HepG2 (cell line): Measurements from ENCODE around the gene CLIP2. TPM values are rescaled to one million over a fixed set of nuclear protein-coding genes. Genes with fewer than 3 reads are reported as not detected.

Source experiments
- ATAC-seq: fragments of 200-7000 bp; cut with Tn5 transposase; 3 replicates; pipeline ENCODE4 v1.9.1; 2020; ENCODE audit warnings: mild to moderate bottlenecking, moderate library complexity
- BruUV-seq: library from RNA; stranded (reverse); fragments of 400-500 nt; replicated peaks from 2 replicates; lab custom pipeline; 2021; lab: Mats Ljungman, UMichigan
- CTCF ChIA-PET: fragments of 300-600 bp; formaldehyde crosslinking; extraction: SDS; loops from one replicate; lab custom pipeline; 2021; ENCODE audit warnings: low total read pairs, inconsistent platforms, low intra/inter-chr PET ratio; lab: Yijun Ruan, JAX
- POLR2A ChIA-PET: fragments of 350-600 bp; sonication (Branson Sonifier 250); formaldehyde crosslinking; loops from one replicate; lab custom pipeline; 2020; ENCODE audit warnings: antibody characterized with exemption, inconsistent platforms; lab: Yijun Ruan, JAX
- DNase-seq: peaks from one replicate; pipeline ENCODE4 v3.0.0-alpha.2; 2015; ENCODE audit warnings: low spot score
- FAIRE-seq: peaks from 3 replicates; lab custom pipeline; 2011; peaks lifted over from hg19 to GRCh38; lab: Jason Lieb, UNC
- H2AFZ ChIP-seq: one replicate; pipeline ENCODE4 v1.6.1; 2011; ENCODE audit warnings: low read length, inconsistent platforms
- H3K27ac ChIP-seq: fragments of 300-600 bp; 3 replicates; pipeline ENCODE4 v1.8.0; 2011; ENCODE audit warnings: mixed run types, mild to moderate bottlenecking, mixed read lengths, low read length, inconsistent platforms; ENCODE audit not compliant: insufficient read depth; ENCODE audit errors: extremely low read length
- H3K27me3 ChIP-seq, 2 experiments: fragments of 200-600 bp in 1 of 2; 2 replicates in 1 of 2; 3 replicates in 1 of 2; pipeline versions ENCODE4 v1.6.0 to v1.8.0; 2011; ENCODE audit warnings: low read length in 2 of 2, mild to moderate bottlenecking in 2 of 2, moderate library complexity in 2 of 2, inconsistent platforms in 1 of 2; ENCODE audit not compliant: insufficient read depth in 2 of 2, control insufficient read depth in 1 of 2
- H3K36me3 ChIP-seq, 2 experiments: fragments of 200-600 bp in 1 of 2; replicated peaks in 1 of 2; 2 replicates in 1 of 2; 3 replicates in 1 of 2; pipeline versions ENCODE4 v1.5.1 to v1.8.0; 2011; ENCODE audit warnings: low read length in 2 of 2, inconsistent platforms in 1 of 2; ENCODE audit not compliant: insufficient read depth in 2 of 2, control insufficient read depth in 1 of 2
- H3K4me1 ChIP-seq: 2 replicates; pipeline ENCODE4 v1.5.1; 2012; ENCODE audit warnings: low read length, inconsistent platforms; ENCODE audit not compliant: insufficient read depth
- H3K4me2 ChIP-seq: 2 replicates; pipeline ENCODE4 v1.6.0; 2011; ENCODE audit warnings: low read depth, low read length, inconsistent platforms
- H3K4me3 ChIP-seq, 3 experiments: fragments of 200-600 bp in 1 of 3; sonication (generic), shearing (Covaris generic) in 1 of 3; replicated peaks in 1 of 3; 2 replicates each; pipeline ENCODE4 v1.5.1; 2011 to 2016; ENCODE audit warnings: low read length in 3 of 3, inconsistent platforms in 2 of 3, low read depth in 2 of 3, mild to moderate bottlenecking in 2 of 3, control low read depth in 1 of 3, mixed read lengths in 1 of 3; ENCODE audit not compliant: insufficient read depth in 1 of 3
- H3K79me2 ChIP-seq: one replicate; pipeline ENCODE4 v1.6.1; 2011; ENCODE audit warnings: low read length, inconsistent platforms; ENCODE audit not compliant: insufficient read depth
- H3K9ac ChIP-seq: 2 replicates; pipeline ENCODE4 v1.6.0; 2011; ENCODE audit warnings: mild to moderate bottlenecking, low read depth, low read length, inconsistent platforms; ENCODE audit not compliant: insufficient read depth
- H3K9me3 ChIP-seq: 2 replicates; pipeline ENCODE4 v1.5.1; 2012; ENCODE audit warnings: mild to moderate bottlenecking, low read length
- H4K20me1 ChIP-seq: 2 replicates; pipeline ENCODE4 v1.6.0; 2011; ENCODE audit warnings: inconsistent platforms, mild to moderate bottlenecking, low read length, moderate library complexity; ENCODE audit not compliant: insufficient read depth
- ASH2L ChIP-seq: fragments of 300-600, 200-600 bp; sonication (generic); IDR thresholded peaks from 2 replicates; pipeline ENCODE4 v1.7.0; 2017; ENCODE audit warnings: low read depth, mild to moderate bottlenecking, moderate library complexity, mixed read lengths, low read length; ENCODE audit not compliant: insufficient read length
- ETV5 ChIP-seq: IDR thresholded peaks from 2 replicates; pipeline ENCODE4 v1.6.1; 2018; ENCODE audit warnings: missing biosample characterization, missing genetic modification reagents, inconsistent platforms, borderline replicate concordance
- FOXP4 ChIP-seq: sonication (generic); formaldehyde crosslinking; IDR thresholded peaks from 2 replicates; pipeline ENCODE4 v1.4.0; 2020; ENCODE audit warnings: missing genetic modification reagents
- GMEB1 ChIP-seq: sonication (generic); formaldehyde crosslinking; IDR thresholded peaks from 2 replicates; pipeline ENCODE4 v1.5.1; 2020; ENCODE audit warnings: missing genetic modification reagents, mild to moderate bottlenecking, borderline replicate concordance
- PHF21A ChIP-seq: sonication (generic); formaldehyde crosslinking; IDR thresholded peaks from 2 replicates; pipeline ENCODE4 v1.5.0; 2020; ENCODE audit warnings: mild to moderate bottlenecking, missing genetic modification reagents
- SNRNP70 ChIP-seq: fragments of 200-400 bp; formaldehyde crosslinking; IDR thresholded peaks from 2 replicates; pipeline ENCODE4 v1.6.1; 2017; ENCODE audit warnings: mild to moderate bottlenecking, low read depth, low read length, moderate library complexity
- ZNF652 ChIP-seq: IDR thresholded peaks from 2 replicates; pipeline ENCODE4 v1.6.1; 2016; ENCODE audit warnings: low read depth, borderline replicate concordance
- ZNF687 ChIP-seq: sonication (generic); formaldehyde crosslinking; IDR thresholded peaks from 2 replicates; pipeline ENCODE4 v1.5.1; 2020; ENCODE audit warnings: mild to moderate bottlenecking, missing genetic modification reagents, moderate library complexity
- ZNF770 ChIP-seq: sonication (generic); formaldehyde crosslinking; IDR thresholded peaks from 2 replicates; pipeline ENCODE4 v1.5.0; 2020; ENCODE audit warnings: mild to moderate bottlenecking, missing genetic modification reagents
- whole genome bisulfite sequencing: methylation state at CpG from one replicate; pipeline ENCODE4 v1.1.6; 2017; ENCODE audit warnings: low lambda C conversion rate; 5-methylcytosine and 5-hydroxymethylcytosine counted together
- in situ Hi-C: cut with HindIII; loops from 2 replicates; pipeline ENCODE4 v1.10.0; 2017; ENCODE audit warnings: low pct_unique_long_range_greater_than_20kb; ENCODE audit not compliant: extremely low pct_ligation_motif_present
- intact Hi-C: fragments of 100-400 bp; cut with micrococcal nuclease; formaldehyde crosslinking; loops from one replicate; pipeline ENCODE4 v1.10.0; 2022; ENCODE audit not compliant: unreplicated experiment
- polyA plus RNA-seq, 8 experiments: library from polyadenylated mRNA; depleted of rRNA in 3 of 8; stranded (reverse) in 7 of 8; unstranded in 1 of 8; fragments of >200 nt; fragmentation: Illumina TruSeq in 4 of 8; extraction: Trizol in 4 of 8; gene quantifications; 2 replicates each; pipeline versions ENCODE4 v1.2.1 to v1.2.3, GENCODE V29; 2011 to 2016; ENCODE audit warnings: low read depth in 4 of 8, missing spikeins in 1 of 8, mixed read lengths in 1 of 8; ENCODE audit not compliant: insufficient read depth in 1 of 8
- total RNA-seq, 5 experiments: library from RNA; depleted of rRNA; stranded (reverse); fragments of >200 nt; fragmentation: Illumina TruSeq; extraction: Trizol; gene quantifications; 2 replicates each; pipeline ENCODE4 v1.2.3, GENCODE V29; 2016; ENCODE audit warnings: low read depth in 1 of 5

Gene CLIP2
- total and polyA plus RNA-seq, 2 of the 13 experiments (the other 11 are each of a cell fraction or from before 2014, with no cell fraction given) = 6.5 to 17.4 TPM

- peak; percentile 86; the same call in 1 of the 2 replicates for TF ChIP-seq ZNF770 (CRISPR knock-in tag)
These were observed 21.2 kb upstream of the CLIP2 start (continued) for GRCh38 chr7:74267756-74268565.

- H3K4me1 ChIP-seq = peaks cover 62% of the 10 kb centered on the region
- 0 out of 2 replicates have a peak overlapping the region, but pooled peaks have one; percentile 34 for H3K9ac ChIP-seq
- H2AFZ ChIP-seq = peak overlapping the region; percentile 40
- in situ Hi-C loops (no loop called here), intact Hi-C loops (loop anchor here (1.0 to 10.0 kb wide), 2 partner anchors 18 to 65 kb away; no protein-coding TSS in a partner anchor)
- H3K27ac ChIP-seq = no peak overlapping the region
- ChIA-PET CTCF (no interaction called here), POLR2A (interaction anchor here (1.5 to 5.9 kb wide), 4 partner anchors 10 to 23 kb away, joined by 5 to 60 read pairs (median 10); partner anchors contain the start of gene CLIP2)
- H3K4me2 ChIP-seq = peak overlapping the region; percentile 77
- peak overlapping the region; percentile 64 to 85 (median 67) for H3K4me3 ChIP-seq
- ATAC-seq = peak; percentile 81
- peak; percentile 70 for DNase-seq
- BruUV-seq = no TSS peak
- no peaks in the 10 kb centered on the region for H4K20me1 ChIP-seq
- no peaks in the 10 kb centered on the region for H3K36me3 ChIP-seq
- H3K79me2 ChIP-seq = no peaks in the 10 kb centered on the region
- peak; percentile 44 for FAIRE-seq
- H3K27me3 ChIP-seq = no peaks in the 10 kb centered on the region
- no peaks in the 10 kb centered on the region for H3K9me3 ChIP-seq
- WGBS = 1% methylated on average over 17 of the region's 17 CpGs
- TF ChIP-seq FOXP4 (peak; percentile 91), ZNF652 (no peak), ASH2L (peak; percentile 28), SNRNP70 (no peak), ZNF687 (peak; percentile 20; the same call in 1 of the 2 replicates), GMEB1 (CRISPR knock-in tag) (no peak), PHF21A (CRISPR knock-in tag) (peak; percentile 64), ETV5 (CRISPR knock-in tag) (peak; percentile 54; the same call in 1 of the 2 replicates)
These were observed 19.4 kb upstream of the CLIP2 start for GRCh38 chr7:74269757-74270277.
